Measurements from ENCODE around the gene CALML3. TPM values are rescaled to one million over a fixed set of nuclear protein-coding genes. Genes with fewer than 3 reads are reported as not detected.

CALML3 gene
- total RNA-seq, 2 donors from 2014 or later, result not detected

GRCh38 chr10:5560817-5561703 is 36.3 kb downstream of the CALML3 start:
- Mint-ChIP-seq H3K27ac (no peak overlapping the region), H3K36me3 (no peaks in the 10 kb centered on the region), H3K9me3 (no peaks in the 10 kb centered on the region), H3K27me3 (peaks cover 15 to 18% of the 10 kb centered on the region in 2 donors), H3K4me3 (no peak overlapping the region), H3K4me1 (ENCODE audit: low read depth in 2 of 2) (peaks cover 9 to 10% of the 10 kb centered on the region in 2 donors)
- DNase-seq (ENCODE audit: low spot score) (no peak), ATAC-seq (no peak)

- Mint-ChIP-seq H3K9me3 (no peaks in the 10 kb centered on the region), H3K36me3 (no peaks in the 10 kb centered on the region), H3K4me3 (no peak overlapping the region), H3K27ac (no peak overlapping the region), H3K4me1 (ENCODE audit: low read depth in 2 of 2) (peaks cover 10 to 14% of the 10 kb centered on the region in 2 donors), H3K27me3 (peaks cover 13 to 18% of the 10 kb centered on the region in 2 donors)
- no peak for DNase-seq (ENCODE audit: low spot score)
- ATAC-seq, result no peak
Observed at GRCh38 chr10:5561704-5562645, 37.2 kb downstream of the CALML3 start.

- Mint-ChIP-seq H3K36me3 (no peaks in the 10 kb centered on the region), H3K4me3 (no peak overlapping the region), H3K27me3 (peaks cover 13 to 18% of the 10 kb centered on the region in 2 donors), H3K4me1 (ENCODE audit: low read depth in 2 of 2) (peaks cover 10 to 14% of the 10 kb centered on the region in 2 donors), H3K9me3 (no peaks in the 10 kb centered on the region), H3K27ac (no peak overlapping the region)
- no peak for DNase-seq (ENCODE audit: low spot score)
- ATAC-seq, result no peak
Observed at GRCh38 chr10:5563321-5563961, 38.7 kb downstream of the CALML3 start.

GRCh38 chr10:5563991-5564536 is 39.3 kb downstream of the CALML3 start:
- Mint-ChIP-seq H3K27ac (peak overlapping the region; percentile 21 to 57), H3K9me3 (peaks cover 3% of the 10 kb centered on the region), H3K4me3 (peak overlapping the region; percentile 50), H3K4me1 (ENCODE audit: low read depth in 2 of 2) (peaks cover 13 to 18% of the 10 kb centered on the region in 2 donors), H3K27me3 (peaks cover 13 to 18% of the 10 kb centered on the region in 2 donors), H3K36me3 (no peaks in the 10 kb centered on the region)
- peak; percentile 54 to 64 for ATAC-seq
- DNase-seq (ENCODE audit: low spot score), result no peak

- Mint-ChIP-seq H3K9me3 (peaks cover 5% of the 10 kb centered on the region), H3K4me1 (ENCODE audit: low read depth in 2 of 2) (peaks cover 13 to 21% of the 10 kb centered on the region in 2 donors), H3K4me3 (peak overlapping the region; percentile 50), H3K36me3 (no peaks in the 10 kb centered on the region), H3K27ac (peak overlapping the region; percentile 21 to 57), H3K27me3 (peaks cover 13 to 18% of the 10 kb centered on the region in 2 donors)
- ATAC-seq, result no peak
- no peak for DNase-seq (ENCODE audit: low spot score)
Observed at GRCh38 chr10:5564537-5565204, 39.9 kb downstream of the CALML3 start.

GRCh38 chr10:5565205-5565545 is 40.4 kb downstream of the CALML3 start:
- H3K4me3 Mint-ChIP-seq, result no peak overlapping the region
- peaks cover 10 to 13% of the 10 kb centered on the region in 2 donors for H3K27me3 Mint-ChIP-seq
- no peaks in the 10 kb centered on the region for H3K36me3 Mint-ChIP-seq
- DNase-seq (ENCODE audit: low spot score) (no peak), ATAC-seq (no peak)
- H3K4me1 Mint-ChIP-seq (ENCODE audit: low read depth in 2 of 2), result peaks cover 13 to 21% of the 10 kb centered on the region in 2 donors
- no peak overlapping the region for H3K27ac Mint-ChIP-seq
- H3K9me3 Mint-ChIP-seq, result peaks cover 5% of the 10 kb centered on the region

- DNase-seq (ENCODE audit: low spot score) (no peak), ATAC-seq (peak in 1 of 2 donors; percentile 10)
- Mint-ChIP-seq H3K4me1 (ENCODE audit: low read depth in 2 of 2) (peaks cover 13 to 21% of the 10 kb centered on the region in 2 donors), H3K4me3 (no peak overlapping the region), H3K27me3 (peaks cover 9 to 11% of the 10 kb centered on the region in 2 donors), H3K9me3 (peaks cover 5% of the 10 kb centered on the region), H3K27ac (no peak overlapping the region), H3K36me3 (no peaks in the 10 kb centered on the region)
Observed at GRCh38 chr10:5565671-5566581, 41.2 kb downstream of the CALML3 start.

- peaks cover 13 to 21% of the 10 kb centered on the region in 2 donors for H3K4me1 Mint-ChIP-seq (ENCODE audit: low read depth in 2 of 2)
- H3K27me3 Mint-ChIP-seq, result peaks cover 9 to 11% of the 10 kb centered on the region in 2 donors
- H3K36me3 Mint-ChIP-seq, result no peaks in the 10 kb centered on the region
- H3K27ac Mint-ChIP-seq, result no peak overlapping the region
- H3K4me3 Mint-ChIP-seq, result no peak overlapping the region
- ATAC-seq, result no peak
- no peak for DNase-seq (ENCODE audit: low spot score)
- H3K9me3 Mint-ChIP-seq, result peaks cover 5% of the 10 kb centered on the region
Observed at GRCh38 chr10:5566614-5567013, 41.9 kb downstream of the CALML3 start.

- ATAC-seq (no peak), DNase-seq (ENCODE audit: low spot score) (no peak)
- Mint-ChIP-seq H3K27me3 (peaks cover 9 to 11% of the 10 kb centered on the region in 2 donors), H3K36me3 (no peaks in the 10 kb centered on the region), H3K4me3 (no peak overlapping the region), H3K4me1 (ENCODE audit: low read depth in 2 of 2) (peaks cover 13 to 21% of the 10 kb centered on the region in 2 donors), H3K9me3 (peaks cover 5% of the 10 kb centered on the region), H3K27ac (no peak overlapping the region)
Observed at GRCh38 chr10:5567477-5567876, 42.7 kb downstream of the CALML3 start.

- H3K27ac Mint-ChIP-seq, result no peak overlapping the region
- H3K36me3 Mint-ChIP-seq, result no peaks in the 10 kb centered on the region
- DNase-seq (ENCODE audit: low spot score), result no peak
- ATAC-seq, result no peak
- peaks cover 9 to 11% of the 10 kb centered on the region in 2 donors for H3K27me3 Mint-ChIP-seq
- H3K9me3 Mint-ChIP-seq, result peaks cover 5% of the 10 kb centered on the region
- peaks cover 11 to 21% of the 10 kb centered on the region in 2 donors for H3K4me1 Mint-ChIP-seq (ENCODE audit: low read depth in 2 of 2)
- no peak overlapping the region for H3K4me3 Mint-ChIP-seq
Observed at GRCh38 chr10:5568984-5569383, 44.2 kb downstream of the CALML3 start.

GRCh38 chr10:5569568-5569967 is 44.8 kb downstream of the CALML3 start:
- Mint-ChIP-seq H3K9me3 (peaks cover 5% of the 10 kb centered on the region), H3K4me1 (ENCODE audit: low read depth in 2 of 2) (peaks cover 5 to 18% of the 10 kb centered on the region in 2 donors), H3K27me3 (peaks cover 5 to 6% of the 10 kb centered on the region in 2 donors), H3K27ac (no peak overlapping the region), H3K36me3 (no peaks in the 10 kb centered on the region), H3K4me3 (no peak overlapping the region)
- ATAC-seq (no peak), DNase-seq (ENCODE audit: low spot score) (no peak)
